ENCODE measurements around the gene RACGAP1. TPM values are rescaled to one million over a fixed set of nuclear protein-coding genes. Genes with fewer than 3 reads are reported as not detected.
"Not testable (repeated sequence)": the region's sequence is repeated elsewhere in the genome, so short reads cannot be mapped to it uniquely, and the experiment has no call there.

The RACGAP1 gene
- total and polyA plus RNA-seq, 2 donors (not counting 1 experiment from before 2014, with no cell fraction given): 4.1 to 14.2 TPM

- no peak for ATAC-seq (ENCODE audit: low read depth)
- no CpG with 5 or more reads among the region's 4 CpGs for WGBS (ENCODE audit: insufficient coverage)
Observed at GRCh38 chr12:49990273-49990672, 35.0 kb downstream of the RACGAP1 start.

GRCh38 chr12:49989400-49989799, 35.9 kb downstream of the RACGAP1 start:
- H3K27me3 ChIP-seq (replicated peaks in 1 of 4; ENCODE audit: control extremely low read depth in 1 of 4, control insufficient read depth in 3 of 4, insufficient read depth in 4 of 4, low read length in 3 of 4); H3K4me3 Mint-ChIP-seq; intact Hi-C loops (cut with micrococcal nuclease); H3K4me3 ChIP-seq (ENCODE audit: control extremely low read depth in 1 of 5, extremely low read depth in 1 of 5, insufficient read depth in 1 of 5, low read depth in 2 of 5, low read length in 4 of 5); H3K4me1 Mint-ChIP-seq; ATAC-seq (ENCODE audit: low read depth); H2AFZ ChIP-seq (ENCODE audit: insufficient read depth, low read depth, low read length, poor library complexity, severe bottlenecking); H3K4me1 ChIP-seq (ENCODE audit: control insufficient read depth in 2 of 2, insufficient read depth in 2 of 2, low read length in 2 of 2); H3K4me2 ChIP-seq (replicated peaks; ENCODE audit: low read depth, low read length, poor library complexity, severe bottlenecking); H3K79me2 ChIP-seq (ENCODE audit: control insufficient read depth, insufficient read depth, low read length); H3K9me3 ChIP-seq (ENCODE audit: control extremely low read depth in 1 of 3, control insufficient read depth in 2 of 3, insufficient read depth in 1 of 3, low read length in 2 of 3); H4K20me1 ChIP-seq (ENCODE audit: control insufficient read depth, insufficient read depth, low read length, poor library complexity, severe bottlenecking); DNase-seq; H3K9me3 Mint-ChIP-seq (ENCODE audit: insufficient read depth); H3K27me3 Mint-ChIP-seq; H3K9ac ChIP-seq (ENCODE audit: low read length); H3K27ac ChIP-seq (ENCODE audit: low read length in 2 of 2); POLR2A ChIA-PET; H3K27ac Mint-ChIP-seq: not testable (repeated sequence)
- peaks cover 9 to 26% of the 10 kb centered on the region in 2 experiments for H3K36me3 ChIP-seq (replicated peaks in 1 of 2; ENCODE audit: control extremely low read depth in 1 of 2, control insufficient read depth in 1 of 2, extremely low read depth in 1 of 2, insufficient read depth in 2 of 2, low read length in 1 of 2)
- CTCF ChIA-PET: interaction anchor here (2.8 kb wide), 1 partner anchor 22 kb away, joined by 7 read pairs; no protein-coding TSS in a partner anchor
- WGBS (ENCODE audit: insufficient coverage): no CpG with 5 or more reads among the region's 2 CpGs

More at GRCh38 chr12:49990273-49990672, 35.0 kb downstream of the RACGAP1 start:
- Mint-ChIP-seq H3K27me3 (no peaks in the 10 kb centered on the region), H3K4me3 (no peak overlapping the region), H3K9me3 (ENCODE audit: insufficient read depth) (no peaks in the 10 kb centered on the region), H3K27ac (no peak overlapping the region), H3K4me1 (no peaks in the 10 kb centered on the region)
- intact Hi-C loops (cut with micrococcal nuclease): no loop called here
- ChIA-PET POLR2A (no interaction called here), CTCF (interaction anchor here (0.6 to 2.8 kb wide), 5 partner anchors 8 to 66 kb away, joined by 3 to 9 read pairs (median 3); no protein-coding TSS in a partner anchor)
- DNase-seq: no peak
- no peaks in the 10 kb centered on the region for H3K9me3 ChIP-seq (ENCODE audit: control extremely low read depth in 1 of 3, control insufficient read depth in 2 of 3, insufficient read depth in 1 of 3, low read length in 2 of 3)
- no peak for TF ChIP-seq EZH2 (IDR thresholded peaks at IDR 0.05; ENCODE audit: borderline replicate concordance, insufficient read depth, low read depth, low read length, poor library complexity, severe bottlenecking)
- TF ChIP-seq CTCF (IDR thresholded peaks at IDR 0.05): no peak
- H3K4me2 ChIP-seq (replicated peaks; ENCODE audit: low read depth, low read length, poor library complexity, severe bottlenecking): no peak overlapping the region
- H2AFZ ChIP-seq (ENCODE audit: insufficient read depth, low read depth, low read length, poor library complexity, severe bottlenecking): no peak overlapping the region
- H3K4me3 ChIP-seq (ENCODE audit: control extremely low read depth in 1 of 5, extremely low read depth in 1 of 5, insufficient read depth in 1 of 5, low read depth in 2 of 5, low read length in 4 of 5): no peak overlapping the region
- no peak overlapping the region for H3K27ac ChIP-seq (ENCODE audit: low read length in 2 of 2)
- H3K36me3 ChIP-seq (replicated peaks in 1 of 2; ENCODE audit: control extremely low read depth in 1 of 2, control insufficient read depth in 1 of 2, extremely low read depth in 1 of 2, insufficient read depth in 2 of 2, low read length in 1 of 2): peaks cover 9 to 26% of the 10 kb centered on the region in 2 experiments
- no peak overlapping the region for H3K9ac ChIP-seq (ENCODE audit: low read length)
- no peaks in the 10 kb centered on the region for H4K20me1 ChIP-seq (ENCODE audit: control insufficient read depth, insufficient read depth, low read length, poor library complexity, severe bottlenecking)
- no peaks in the 10 kb centered on the region for H3K27me3 ChIP-seq (replicated peaks in 1 of 4; ENCODE audit: control extremely low read depth in 1 of 4, control insufficient read depth in 3 of 4, insufficient read depth in 4 of 4, low read length in 3 of 4)
- H3K4me1 ChIP-seq (ENCODE audit: control insufficient read depth in 2 of 2, insufficient read depth in 2 of 2, low read length in 2 of 2): no peaks in the 10 kb centered on the region
- no peaks in the 10 kb centered on the region for H3K79me2 ChIP-seq (ENCODE audit: control insufficient read depth, insufficient read depth, low read length)

Data from B cell (primary cell).